COLO668 (cell line): ENCODE data around the gene PMP22.
A peak's percentile ranks its signal among the peaks of the same experiment; 100 is the strongest.

ENCODE experiments used
- DNase-seq: peaks from one replicate; lab custom pipeline; 2025; ENCODE audit not compliant: unreplicated experiment; lab: John Stamatoyannopoulos, UW

Gene PMP22

DNA sequence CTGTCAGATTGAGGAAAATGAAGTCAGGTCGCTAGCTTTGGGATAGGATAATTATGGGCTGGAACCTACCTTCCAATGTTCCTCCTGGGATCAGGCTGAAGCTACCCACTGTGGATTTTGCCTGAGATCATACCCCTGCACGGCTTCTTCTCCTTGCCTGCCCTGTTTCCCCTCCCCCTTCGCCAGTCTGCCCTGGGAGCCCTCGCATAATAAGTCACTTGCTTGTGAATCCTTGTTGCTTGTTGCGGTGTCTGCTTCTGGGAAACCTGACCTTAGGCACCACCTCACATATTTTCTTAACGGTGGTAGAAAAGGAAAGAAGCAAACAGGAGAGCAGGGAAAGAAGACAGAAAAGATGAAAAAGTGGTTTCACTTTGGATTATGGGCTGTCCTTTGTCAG lies 13.3 kb upstream of the PMP22 start:
- no peak for DNase-seq

- DNase-seq, result no peak
Observed at GRCh38 chr17:15274017-15274416, 8.9 kb upstream of the PMP22 start.

- no peak for DNase-seq
Observed at GRCh38 chr17:15273141-15273793, 8.1 kb upstream of the PMP22 start.

GRCh38 chr17:15271741-15272140 lies 6.6 kb upstream of the PMP22 start:
- no peak for DNase-seq

- DNase-seq, result no peak
Observed at GRCh38 chr17:15270628-15271381, 5.7 kb upstream of the PMP22 start.

DNA sequence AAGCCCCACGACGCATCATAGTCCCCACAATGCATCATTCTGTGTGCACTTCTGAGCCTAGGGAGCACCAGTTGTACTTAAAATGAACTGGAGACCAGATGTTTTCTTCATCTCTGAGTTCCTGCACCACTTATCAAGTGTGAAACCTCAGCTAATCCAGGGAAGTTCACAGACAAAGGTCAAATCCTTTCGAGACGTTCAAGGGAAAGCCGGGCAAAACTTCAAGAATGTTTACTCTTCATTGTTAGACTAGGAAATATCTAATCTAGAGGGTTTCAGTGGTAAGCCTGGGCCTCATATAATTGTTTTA lies 4.6 kb upstream of the PMP22 start:
- DNase-seq, result no peak

DNA sequence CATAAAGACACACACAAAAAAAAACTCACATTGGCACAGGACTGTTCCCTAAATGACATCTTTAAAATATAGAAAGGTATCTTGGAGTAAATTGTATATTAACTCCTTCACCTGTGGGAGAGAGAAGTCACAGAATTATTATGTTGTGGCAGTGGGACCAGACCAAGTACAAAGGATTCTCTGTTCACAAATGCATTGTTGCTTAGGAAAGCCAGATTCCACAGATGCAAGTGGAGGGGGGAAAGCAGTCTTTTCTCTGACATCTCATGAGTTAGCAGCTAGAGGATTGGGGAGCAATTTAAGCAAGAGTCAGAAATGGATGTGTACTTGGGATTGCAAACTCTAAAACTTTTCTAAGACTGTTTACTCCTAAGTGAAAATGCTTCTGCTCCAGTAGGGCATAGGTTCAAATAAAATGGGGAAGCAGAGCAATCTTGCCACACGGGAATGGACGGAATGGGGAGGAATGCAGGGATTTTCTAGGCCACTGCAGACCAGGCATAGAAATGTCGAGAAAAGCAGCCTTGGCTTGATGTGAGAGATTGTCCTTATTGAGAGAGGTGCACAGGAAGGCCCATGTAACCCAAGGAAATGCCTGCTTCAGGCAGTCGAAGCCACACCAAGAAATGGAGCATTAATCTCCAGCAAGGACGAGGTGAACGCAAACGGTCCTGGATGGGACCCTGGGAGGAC lies 4.1 kb upstream of the PMP22 start:
- no peak for DNase-seq

- DNase-seq, result no peak
Observed at GRCh38 chr17:15268461-15268860, 3.3 kb upstream of the PMP22 start.

GRCh38 chr17:15267996-15268395 lies 2.9 kb upstream of the PMP22 start:
- DNase-seq, result no peak

- DNase-seq, result no peak
Observed at GRCh38 chr17:15266325-15267125, 1.4 kb upstream of the PMP22 start.

GRCh38 chr17:15264542-15264941 lies 584 bp downstream of the PMP22 start:
- no peak for DNase-seq

- DNase-seq, result no peak
Observed at GRCh38 chr17:15263680-15264079, 1.4 kb downstream of the PMP22 start.

DNA sequence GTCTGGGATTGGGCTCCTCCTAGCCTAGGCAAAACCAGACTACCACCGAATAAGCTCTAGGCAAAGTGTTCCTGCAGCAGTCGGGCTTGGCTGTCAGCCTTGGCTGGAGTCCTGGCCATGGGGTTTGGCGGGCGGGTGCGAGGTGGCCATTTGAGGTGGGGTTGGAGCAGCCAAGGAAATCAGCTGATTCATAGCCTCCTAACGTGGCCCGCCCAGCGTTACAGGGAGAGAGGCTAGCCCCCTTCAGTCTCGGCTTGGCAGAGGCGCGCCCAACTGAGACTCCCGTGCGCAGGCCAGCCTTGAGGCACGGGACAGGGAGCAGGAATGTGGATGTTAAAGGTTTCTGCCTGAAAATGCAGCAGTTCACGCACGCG lies 1.9 kb downstream of the PMP22 start:
- DNase-seq, result no peak

- DNase-seq, result no peak
Observed at GRCh38 chr17:15262291-15263205, 2.6 kb downstream of the PMP22 start.

DNA sequence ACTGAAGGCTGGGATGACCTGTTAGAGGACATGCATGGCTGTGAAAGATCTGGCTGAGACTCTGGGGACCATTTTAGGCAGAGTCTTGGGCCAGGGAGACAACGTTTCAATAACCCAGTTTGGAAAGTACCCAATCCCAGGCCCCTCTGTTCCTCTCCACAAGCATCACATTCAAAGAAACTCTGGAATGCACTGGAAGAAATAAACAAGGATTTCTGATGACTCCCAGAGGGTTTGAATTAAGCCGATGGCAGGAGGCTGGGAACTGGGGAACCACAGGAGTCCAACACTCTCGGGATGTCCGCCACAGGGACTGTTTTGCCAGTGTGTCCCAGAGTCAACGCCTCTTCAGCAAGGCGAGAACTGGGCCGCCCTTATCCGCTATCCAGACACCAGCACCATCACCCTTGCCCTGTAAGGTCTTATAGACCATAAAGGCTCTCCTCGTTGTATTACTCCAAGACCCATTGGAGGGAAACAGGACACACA lies 3.3 kb downstream of the PMP22 start:
- DNase-seq, result no peak

DNA sequence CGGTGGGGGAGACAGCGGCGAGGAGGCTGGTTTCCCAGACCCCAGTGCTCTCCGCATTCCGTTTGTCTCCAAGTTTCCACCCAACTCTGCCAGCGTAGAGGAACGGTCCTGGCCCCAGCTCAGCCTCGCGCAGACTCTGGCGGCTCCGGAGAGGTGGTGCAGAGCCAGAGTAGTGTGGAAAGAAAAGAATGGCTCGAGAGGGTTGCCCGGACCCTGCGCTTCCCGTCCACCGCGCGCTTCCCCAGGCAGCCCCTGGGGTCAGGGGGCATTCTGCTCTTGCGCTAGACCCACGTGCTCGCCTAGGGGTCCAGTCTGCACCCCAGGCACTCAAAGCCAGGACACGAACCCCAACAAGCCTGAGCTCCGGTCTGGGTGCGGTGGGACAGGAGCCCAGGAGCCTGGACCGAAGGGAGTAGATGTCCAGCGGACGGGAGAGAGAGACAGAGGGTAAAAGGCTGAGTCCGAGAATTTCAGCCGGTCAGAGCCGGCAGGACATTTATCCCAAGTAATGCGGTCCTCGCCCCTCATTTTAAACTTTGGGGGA lies 3.8 kb downstream of the PMP22 start:
- DNase-seq, result no peak

GRCh38 chr17:15260376-15261257 lies 4.5 kb downstream of the PMP22 start:
- DNase-seq, result peak; percentile 36

DNA sequence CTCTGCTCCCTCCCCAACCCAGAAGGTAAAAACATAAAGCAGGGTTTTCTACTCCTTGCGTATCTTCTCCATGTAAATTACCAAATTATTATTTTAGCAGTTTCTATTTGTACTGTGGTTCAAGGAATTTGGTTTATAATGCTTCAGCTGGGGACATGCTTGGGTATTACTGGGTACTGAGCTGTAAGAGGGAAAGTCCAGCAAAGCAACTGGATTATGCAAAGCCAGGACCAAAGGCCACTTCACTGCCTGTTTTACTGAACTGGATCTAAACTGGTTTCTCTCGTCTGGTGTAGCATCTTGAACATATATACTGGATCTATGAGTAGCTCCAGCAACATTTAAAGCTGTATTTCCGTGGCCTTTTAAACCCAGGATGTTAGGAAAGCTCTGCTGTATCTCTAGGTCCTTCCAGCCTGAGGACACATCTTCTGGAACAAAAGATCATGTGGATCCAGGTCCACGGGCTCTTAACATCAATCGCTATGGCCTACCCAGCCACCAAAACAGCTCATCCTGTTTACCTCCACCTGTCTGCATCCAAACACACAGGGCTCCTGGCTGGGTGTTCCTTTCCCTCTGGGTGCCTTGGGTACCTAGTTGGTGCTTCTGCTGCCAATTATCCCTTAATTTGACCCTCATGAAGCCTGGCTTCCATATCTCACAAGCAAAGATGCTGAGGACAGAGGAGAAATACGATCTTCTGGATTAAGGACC lies 7.2 kb downstream of the PMP22 start:
- DNase-seq, result no peak
